Middle frontal gyrus (tissue), 1 donor: ENCODE data around the gene ADAMTS2.
"Not testable (repeated sequence)": the region's sequence is repeated elsewhere in the genome, so short reads cannot be mapped to it uniquely, and the experiment has no call there.

Source experiments
- DNase-seq: peaks from one replicate; pipeline ENCODE4 v3.0.0-alpha.2; 2015; ENCODE audit warnings: low spot score; ENCODE audit errors: extremely low spot score

The ADAMTS2 gene

GRCh38 chr5:179297026-179297425 lies 48.2 kb downstream of the ADAMTS2 start:
- DNase-seq: no peak

- no peak for DNase-seq
Observed at GRCh38 chr5:179296150-179296821, 49.0 kb downstream of the ADAMTS2 start.

- no peak for DNase-seq
Observed at GRCh38 chr5:179295778-179296149, 49.5 kb downstream of the ADAMTS2 start.

DNA sequence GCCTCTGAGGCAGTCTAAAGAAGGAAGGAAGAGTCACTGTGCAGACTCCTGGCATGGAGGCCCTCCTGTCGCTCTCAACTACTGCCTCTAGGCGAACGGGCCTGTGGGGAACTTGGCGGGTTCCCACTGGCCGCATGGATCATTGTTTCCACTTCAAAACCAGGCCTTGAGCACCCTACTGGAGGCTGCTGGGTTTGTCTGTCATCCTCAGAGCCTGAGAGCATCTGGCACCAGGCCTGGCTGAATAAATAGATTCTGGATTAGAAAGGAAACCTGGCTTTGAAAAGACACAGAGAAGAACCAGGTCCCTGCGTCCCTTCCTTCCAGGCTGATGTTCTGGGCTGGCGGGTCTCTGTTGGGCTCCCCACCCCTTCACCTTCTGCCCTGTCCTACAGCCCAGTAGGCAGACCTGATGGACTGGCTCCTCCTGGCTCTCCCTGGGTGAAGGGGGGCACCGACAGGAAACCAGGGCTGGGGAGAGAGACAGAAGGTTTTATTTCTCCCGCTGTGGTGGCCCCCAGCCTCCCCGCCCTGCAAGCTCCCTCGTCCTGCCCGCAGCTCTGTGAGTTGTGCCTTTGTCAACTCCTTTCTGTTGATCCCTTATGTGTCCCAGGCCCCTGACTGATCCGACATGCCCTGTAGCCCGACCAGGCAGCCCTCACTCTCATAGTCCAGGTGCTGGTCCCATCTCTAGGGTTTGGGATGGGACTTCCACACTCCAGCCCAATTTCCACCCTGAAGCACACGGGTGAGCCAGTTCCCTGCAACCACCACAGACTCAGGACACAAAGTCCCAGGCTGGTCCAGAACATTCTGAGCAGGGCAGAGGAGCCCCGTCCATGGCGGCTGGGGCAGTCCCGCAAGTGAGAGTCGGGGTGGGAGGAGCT lies 50.1 kb downstream of the ADAMTS2 start:
- DNase-seq: no peak

DNA sequence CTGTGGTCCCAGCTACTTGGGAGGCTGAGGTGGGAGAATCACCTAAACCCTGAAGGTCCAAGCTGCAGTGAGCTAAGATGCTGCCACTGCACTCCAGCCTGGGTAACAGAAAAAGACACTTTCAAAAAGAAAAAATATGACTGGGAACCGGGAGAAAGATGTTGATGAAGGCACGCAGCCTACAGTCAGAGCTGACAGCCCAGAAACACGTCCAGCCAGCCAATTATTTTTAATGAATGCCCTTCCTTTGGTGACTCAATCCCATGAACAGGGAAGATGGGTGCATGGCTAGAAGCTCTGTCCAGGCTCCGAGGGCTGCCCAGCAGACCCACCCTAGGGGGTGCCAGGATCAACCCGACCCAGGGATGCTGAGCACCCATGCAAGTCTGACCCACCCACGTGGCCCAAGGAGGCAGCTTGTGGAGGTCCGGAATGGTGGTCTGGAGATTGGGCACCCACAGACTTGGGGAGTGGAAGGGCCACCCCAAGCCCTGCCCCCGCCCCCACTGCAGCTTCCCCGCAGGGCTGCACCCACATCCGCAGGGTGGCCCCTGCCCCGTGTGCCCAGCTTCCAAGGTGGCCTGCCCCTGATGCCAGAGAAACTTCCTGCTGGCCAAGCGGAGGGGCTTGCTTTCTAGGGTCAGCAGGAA lies 51.0 kb downstream of the ADAMTS2 start:
- no peak for DNase-seq

GRCh38 chr5:179292681-179293635 lies 52.3 kb downstream of the ADAMTS2 start:
- DNase-seq: no peak

- no peak for DNase-seq
Observed at GRCh38 chr5:179292202-179292601, 53.1 kb downstream of the ADAMTS2 start.

DNA sequence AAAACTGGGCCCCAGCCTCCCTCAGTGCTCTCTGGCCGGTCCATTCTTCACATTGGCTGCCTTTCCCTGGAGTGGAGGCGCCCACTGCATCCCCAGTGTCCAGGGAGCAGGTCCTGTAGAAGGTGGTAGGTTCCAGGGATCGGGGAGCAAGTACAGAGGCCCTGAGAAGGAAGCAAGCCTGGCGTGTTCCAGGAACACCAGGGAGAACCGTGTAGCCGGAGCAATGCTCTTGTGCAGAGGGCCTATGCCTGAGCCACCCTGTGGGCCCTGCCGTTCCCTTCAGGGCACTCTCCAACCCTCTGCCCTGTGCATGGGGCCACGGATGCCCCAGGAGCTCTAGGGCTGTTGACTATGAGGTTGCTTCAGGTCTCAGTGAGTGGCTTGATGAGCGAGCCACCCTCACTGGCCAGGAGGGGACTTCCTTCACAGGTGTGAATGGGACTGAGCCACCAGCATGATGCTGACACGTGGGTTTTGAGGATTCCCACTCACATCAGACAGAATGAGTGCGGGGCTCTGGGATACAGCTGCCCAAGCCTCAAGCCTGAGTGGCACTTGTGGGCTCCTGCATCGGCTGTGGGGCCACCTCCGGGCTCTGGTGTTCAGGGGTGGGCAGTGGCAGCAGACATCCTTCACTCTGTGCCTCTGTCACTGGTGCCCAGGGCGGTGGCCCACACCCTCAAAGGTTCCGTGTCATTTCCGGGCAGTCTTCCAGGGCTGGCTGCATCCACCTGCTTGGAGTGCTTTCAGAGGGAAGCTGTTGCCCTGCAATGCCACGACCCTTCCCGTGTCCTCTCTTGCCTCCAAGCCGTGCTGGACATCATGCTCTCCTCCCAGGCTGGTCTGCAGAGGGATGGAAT lies 54.4 kb downstream of the ADAMTS2 start:
- DNase-seq: no peak

DNA sequence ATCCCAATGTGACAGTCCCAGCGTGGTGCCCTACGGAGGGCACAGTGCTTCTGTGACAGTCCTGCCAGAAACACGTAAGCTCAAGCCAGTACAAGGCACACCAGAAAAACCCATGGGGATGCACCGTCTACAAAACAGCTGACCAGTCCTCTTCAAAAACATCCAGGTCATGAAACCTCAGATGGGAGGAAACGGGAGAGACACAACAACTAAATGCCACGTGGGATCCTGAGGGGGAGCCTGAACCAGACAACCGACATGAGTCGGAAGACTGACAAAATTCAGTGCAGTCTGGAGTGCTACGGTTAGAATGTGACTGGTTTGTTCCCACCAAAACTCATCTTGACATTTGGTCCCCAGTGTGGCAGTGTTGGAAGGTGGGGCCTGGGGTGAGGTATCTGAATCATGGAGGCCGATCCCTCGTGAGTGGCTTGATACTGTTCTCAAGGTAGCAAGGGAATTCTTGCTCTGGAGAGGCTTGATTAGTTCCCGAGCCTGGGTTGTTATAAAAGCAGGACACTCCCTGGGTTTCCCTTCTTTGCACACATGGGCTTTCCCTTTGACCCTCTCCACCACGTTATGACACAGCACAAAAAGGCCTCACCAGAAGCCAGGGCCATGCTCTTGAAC lies 55.4 kb downstream of the ADAMTS2 start:
- DNase-seq: no peak

DNA sequence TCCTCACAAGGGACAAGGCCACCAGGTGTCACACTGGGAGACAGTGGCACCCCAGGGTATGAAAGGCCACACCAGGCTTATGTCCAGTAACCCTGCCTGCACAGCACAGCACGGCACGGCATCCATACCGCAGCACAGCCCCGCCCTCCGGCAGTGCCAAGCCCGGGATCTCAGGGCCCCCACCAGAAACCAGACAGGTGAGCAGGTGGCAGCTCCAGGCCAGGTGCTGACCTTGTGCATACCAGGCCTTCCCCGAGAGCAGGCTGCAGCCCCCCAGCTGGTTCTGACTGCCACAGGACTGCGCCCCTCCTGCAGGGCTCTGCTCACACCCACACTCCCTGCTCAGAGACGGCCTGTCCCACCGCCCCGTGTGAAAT lies 56.5 kb downstream of the ADAMTS2 start:
- no peak for DNase-seq

GRCh38 chr5:179288101-179288808 lies 57.0 kb downstream of the ADAMTS2 start:
- no peak for DNase-seq

GRCh38 chr5:179287631-179288030 lies 57.6 kb downstream of the ADAMTS2 start:
- DNase-seq: no peak

GRCh38 chr5:179287071-179287470 lies 58.2 kb downstream of the ADAMTS2 start:
- DNase-seq: no peak

GRCh38 chr5:179285776-179286162 lies 59.5 kb downstream of the ADAMTS2 start:
- not testable (repeated sequence) for DNase-seq

- DNase-seq: no peak
Observed at GRCh38 chr5:179284751-179285631, 60.3 kb downstream of the ADAMTS2 start.

GRCh38 chr5:179283908-179284307 lies 61.4 kb downstream of the ADAMTS2 start:
- not testable (repeated sequence) for DNase-seq

DNA sequence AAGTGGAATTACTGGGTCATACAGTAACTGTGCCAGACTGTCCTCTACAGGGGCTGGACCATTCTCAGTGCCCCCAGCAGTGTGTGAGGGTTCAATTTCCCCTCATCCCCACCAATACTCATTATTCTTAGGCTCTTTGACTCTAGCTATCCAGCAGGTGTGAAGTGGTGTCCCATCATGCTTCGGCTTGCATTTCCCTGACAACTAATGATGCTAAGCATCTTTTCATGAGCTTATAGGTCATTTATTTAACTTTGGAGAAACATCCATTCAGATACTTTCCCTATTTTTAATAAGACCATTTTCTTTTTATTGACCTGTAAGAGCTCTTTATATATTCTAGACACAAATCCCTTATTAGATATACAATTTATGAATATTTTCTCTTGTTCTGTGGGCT lies 63.6 kb downstream of the ADAMTS2 start:
- no peak for DNase-seq

GRCh38 chr5:179280095-179280490 lies 65.2 kb downstream of the ADAMTS2 start:
- DNase-seq: no peak
